Loucy (cell line): ENCODE measurements around the gene TMEM87B.

Experiments used
- EZH2phosphoT487 ChIP-seq: fragments of 200-600 bp; IDR thresholded peaks from 2 replicates; pipeline ENCODE4 v1.6.1; 2018; ENCODE audit warnings: antibody characterized with exemption, mild to moderate bottlenecking, moderate library complexity, borderline replicate concordance
- TF ChIP-seq, protein P1 (sequence below): fragments of 200-600 bp; sonication (generic); conservative IDR thresholded peaks from 2 replicates; pipeline ENCODE4 v1.5.1; 2014; ENCODE audit warnings: mild to moderate bottlenecking, antibody characterized with exemption, low read length

DNA sequence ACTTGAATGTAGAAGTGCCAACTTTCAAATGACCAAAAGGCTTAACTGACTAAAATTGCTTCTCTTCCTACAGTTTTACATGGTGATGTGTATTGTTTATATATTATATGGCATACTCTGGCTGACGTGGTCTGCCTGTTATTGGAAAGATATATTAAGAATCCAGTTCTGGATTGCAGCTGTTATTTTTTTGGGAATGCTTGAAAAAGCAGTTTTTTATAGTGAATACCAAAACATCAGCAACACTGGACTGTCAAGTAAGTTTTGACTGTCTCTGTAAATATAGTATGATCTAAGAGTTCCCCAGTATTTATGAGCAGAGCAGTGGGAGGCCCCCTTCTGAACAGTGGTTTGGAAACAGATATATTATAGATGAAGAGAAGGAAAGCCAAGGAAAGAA lies 26.2 kb downstream of the TMEM87B start:
- TF ChIP-seq, protein P1, sequence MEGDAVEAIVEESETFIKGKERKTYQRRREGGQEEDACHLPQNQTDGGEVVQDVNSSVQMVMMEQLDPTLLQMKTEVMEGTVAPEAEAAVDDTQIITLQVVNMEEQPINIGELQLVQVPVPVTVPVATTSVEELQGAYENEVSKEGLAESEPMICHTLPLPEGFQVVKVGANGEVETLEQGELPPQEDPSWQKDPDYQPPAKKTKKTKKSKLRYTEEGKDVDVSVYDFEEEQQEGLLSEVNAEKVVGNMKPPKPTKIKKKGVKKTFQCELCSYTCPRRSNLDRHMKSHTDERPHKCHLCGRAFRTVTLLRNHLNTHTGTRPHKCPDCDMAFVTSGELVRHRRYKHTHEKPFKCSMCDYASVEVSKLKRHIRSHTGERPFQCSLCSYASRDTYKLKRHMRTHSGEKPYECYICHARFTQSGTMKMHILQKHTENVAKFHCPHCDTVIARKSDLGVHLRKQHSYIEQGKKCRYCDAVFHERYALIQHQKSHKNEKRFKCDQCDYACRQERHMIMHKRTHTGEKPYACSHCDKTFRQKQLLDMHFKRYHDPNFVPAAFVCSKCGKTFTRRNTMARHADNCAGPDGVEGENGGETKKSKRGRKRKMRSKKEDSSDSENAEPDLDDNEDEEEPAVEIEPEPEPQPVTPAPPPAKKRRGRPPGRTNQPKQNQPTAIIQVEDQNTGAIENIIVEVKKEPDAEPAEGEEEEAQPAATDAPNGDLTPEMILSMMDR: no peak
- no peak for TF ChIP-seq EZH2phosphoT487
